Ramos (cell line): Measurements from ENCODE around the gene OGG1.

Experiments used
- in situ Hi-C: fragments of 300-500 bp; cut with MboI; formaldehyde crosslinking; loops from one replicate; pipeline ENCODE4 v1.14.3; 2022; ENCODE audit warnings: low sequenced_read_pairs; ENCODE audit not compliant: unreplicated experiment

The OGG1 gene

DNA sequence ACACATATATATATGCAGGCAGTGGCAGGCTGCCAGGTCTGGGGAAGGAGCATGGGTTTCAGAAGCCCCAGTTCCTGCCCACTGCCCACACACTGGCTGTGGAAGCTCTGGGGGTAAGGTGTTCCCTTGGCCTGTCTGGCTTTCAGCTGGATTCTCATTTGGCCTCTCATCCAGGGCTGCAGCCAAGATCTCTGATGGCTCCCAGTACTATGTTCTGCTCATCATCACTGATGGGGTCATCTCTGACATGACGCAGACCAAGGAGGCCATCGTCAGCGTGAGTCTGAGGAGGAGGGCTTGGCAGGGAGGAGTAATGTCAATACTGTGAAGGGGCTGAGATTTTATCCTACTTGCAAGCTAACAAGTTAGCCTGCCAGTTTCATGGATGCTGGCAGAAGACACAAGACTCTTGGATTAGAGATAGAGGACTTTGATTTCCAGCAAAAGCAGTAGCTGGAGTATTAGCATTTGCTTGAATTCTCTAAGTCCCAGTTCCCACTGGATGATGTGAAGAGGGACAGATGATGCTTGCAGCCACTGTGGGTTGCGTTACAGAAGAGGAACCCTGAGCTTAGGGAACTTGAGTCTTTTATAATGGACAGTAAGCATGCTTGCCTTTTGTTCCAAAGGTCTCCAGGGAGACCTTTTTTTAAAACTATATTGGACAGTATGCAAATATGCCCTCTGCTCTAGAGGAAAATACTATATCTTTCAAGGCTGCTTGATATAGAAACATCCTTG is 23.8 kb upstream of the OGG1 start:
- in situ Hi-C loops = loop anchor here (10.0 kb wide), 2 partner anchors 221 to 371 kb away; no protein-coding TSS in a partner anchor

DNA sequence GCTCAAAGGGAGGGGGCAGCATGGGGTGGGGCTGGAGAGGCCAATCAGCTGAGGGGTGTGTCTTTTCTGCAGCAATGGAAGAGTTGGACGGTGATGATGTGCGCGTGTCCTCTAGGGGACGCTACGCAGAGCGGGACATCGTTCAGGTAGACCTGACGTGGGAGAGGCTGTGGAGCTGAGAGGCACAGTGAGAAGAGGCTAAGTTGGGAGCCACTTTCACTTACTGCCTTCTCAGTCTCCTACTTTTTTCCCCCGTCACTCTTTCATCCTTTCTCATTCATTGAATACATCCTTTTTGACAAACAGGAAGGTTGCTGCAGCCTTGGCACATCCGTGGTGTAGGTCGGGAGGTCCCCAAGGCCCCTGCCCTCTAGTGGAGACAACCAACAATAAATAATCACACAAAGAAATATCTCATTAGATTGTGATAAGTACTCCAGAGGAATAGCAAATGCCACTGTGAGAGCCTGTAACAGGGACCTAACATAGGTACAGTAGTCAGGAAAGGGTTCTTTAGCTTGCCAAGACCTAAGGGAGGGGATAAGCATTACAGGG is 22.6 kb upstream of the OGG1 start:
- in situ Hi-C loops = loop anchor here (10.0 kb wide), 2 partner anchors 222 to 372 kb away; no protein-coding TSS in a partner anchor

DNA sequence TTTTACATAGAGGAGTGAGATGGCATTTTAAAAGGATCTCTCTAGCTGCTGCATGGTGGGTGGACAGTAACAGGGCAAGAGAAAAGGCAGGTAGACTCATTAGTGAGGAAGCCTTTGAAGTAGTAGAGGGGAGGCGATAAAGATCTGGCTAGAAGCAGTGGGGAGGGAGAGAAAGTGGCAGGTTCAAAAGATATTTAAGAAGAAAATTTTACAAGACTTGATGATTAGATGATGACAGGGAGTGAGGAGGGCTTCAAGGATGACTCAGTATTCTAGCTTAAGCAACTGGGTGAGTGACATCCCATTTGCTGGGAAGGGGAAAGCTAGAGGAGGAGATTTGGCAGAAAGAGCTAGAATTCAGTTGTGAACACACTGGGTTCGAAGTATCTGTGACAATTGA is 22.0 kb upstream of the OGG1 start:
- in situ Hi-C loops = loop anchor here (10.0 kb wide), 2 partner anchors 223 to 373 kb away; no protein-coding TSS in a partner anchor

DNA sequence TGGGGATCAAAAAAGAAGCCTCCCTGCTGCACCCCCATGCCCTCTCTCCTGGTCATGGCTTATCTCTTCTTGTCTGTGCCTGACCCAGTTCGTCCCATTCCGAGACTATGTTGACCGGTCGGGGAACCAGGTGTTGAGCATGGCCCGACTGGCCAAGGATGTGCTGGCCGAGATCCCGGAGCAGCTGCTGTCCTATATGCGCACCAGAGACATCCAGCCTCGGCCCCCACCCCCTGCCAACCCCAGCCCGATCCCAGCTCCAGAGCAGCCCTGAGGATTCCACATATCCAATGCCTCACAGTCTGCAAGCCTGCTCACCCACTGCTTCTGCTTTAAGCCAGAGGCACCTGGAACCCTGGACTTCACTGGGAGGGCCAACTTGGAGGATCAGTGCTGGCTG is 20.3 kb upstream of the OGG1 start:
- in situ Hi-C loops = loop anchor here (10.0 kb wide), 2 partner anchors 225 to 375 kb away; no protein-coding TSS in a partner anchor

DNA sequence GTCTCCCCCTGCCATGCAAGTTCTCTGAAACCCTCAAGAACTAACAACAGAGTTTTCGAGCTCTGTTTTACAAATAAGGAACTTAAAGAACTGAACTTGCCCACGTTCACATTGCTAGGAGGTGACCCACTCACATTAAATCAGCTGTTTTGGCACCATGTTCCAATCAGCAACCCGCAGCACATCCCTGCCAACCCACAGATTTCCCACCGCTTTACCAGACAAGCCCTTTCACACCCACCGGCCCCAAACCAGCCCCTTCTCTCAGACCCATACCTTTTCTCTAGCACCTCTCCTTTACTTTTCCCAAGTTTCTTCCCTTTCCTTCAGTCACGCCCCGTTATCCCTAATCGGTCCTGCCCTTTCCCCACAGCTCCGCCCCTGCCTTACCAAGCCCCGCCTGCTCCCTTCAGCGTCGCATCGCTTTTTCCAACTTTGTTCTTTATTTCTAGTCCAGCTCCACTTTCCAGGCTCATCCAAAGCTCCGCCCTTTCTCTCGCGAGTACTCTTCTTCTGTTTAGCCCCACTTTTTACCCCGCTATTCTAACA is 19.0 kb upstream of the OGG1 start:
- in situ Hi-C loops = no loop called here

DNA sequence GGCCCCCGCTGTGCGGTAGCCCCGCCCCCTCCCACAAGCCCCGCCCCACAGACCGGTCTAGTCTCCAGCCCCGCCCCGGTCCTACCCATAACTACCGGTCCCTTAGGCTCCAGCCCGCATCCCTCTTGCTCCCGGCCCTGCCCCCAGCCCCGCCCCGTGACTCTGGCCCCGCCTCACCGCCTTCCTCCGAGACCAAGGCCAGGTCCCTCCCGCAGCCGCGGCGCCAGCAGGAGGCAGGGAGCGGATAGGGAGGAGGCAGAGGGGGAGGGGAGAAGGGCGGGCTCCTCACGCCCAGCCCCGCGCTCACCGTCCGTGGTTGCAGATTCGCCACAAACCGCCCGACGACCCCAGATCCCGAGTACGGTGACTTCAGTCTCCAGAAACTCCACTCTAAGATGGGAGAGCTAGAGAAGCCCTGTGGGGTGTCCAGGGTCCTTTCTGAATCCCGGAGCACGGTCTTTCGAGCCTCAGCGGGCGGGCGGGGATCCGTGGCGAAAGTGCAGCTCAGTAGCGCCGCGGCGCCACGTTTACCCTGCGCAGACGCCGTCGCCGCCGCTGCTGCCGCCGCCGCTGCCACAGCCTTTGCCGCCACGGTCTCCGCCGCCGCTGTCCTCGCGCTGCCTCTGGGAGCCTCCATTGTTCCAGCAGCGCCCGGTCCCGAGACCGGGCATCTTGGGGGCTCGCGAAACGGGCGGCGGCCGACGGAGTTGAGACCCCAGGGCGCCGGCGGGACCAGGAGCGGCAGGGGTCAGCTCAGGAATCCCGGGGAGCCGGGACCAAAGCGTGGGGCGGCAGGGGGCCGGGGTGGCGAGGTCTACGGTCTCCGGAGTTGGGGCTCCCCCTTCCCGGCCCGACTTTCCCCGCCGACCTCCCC is 18.3 kb upstream of the OGG1 start, which contains the start of gene BRPF1:
BRPF1 (plus strand) TSS at position 530 of the 874 bp plus-strand sequence. CDS start 2,406 bp downstream, outside the sequence.
- in situ Hi-C loops = no loop called here

DNA sequence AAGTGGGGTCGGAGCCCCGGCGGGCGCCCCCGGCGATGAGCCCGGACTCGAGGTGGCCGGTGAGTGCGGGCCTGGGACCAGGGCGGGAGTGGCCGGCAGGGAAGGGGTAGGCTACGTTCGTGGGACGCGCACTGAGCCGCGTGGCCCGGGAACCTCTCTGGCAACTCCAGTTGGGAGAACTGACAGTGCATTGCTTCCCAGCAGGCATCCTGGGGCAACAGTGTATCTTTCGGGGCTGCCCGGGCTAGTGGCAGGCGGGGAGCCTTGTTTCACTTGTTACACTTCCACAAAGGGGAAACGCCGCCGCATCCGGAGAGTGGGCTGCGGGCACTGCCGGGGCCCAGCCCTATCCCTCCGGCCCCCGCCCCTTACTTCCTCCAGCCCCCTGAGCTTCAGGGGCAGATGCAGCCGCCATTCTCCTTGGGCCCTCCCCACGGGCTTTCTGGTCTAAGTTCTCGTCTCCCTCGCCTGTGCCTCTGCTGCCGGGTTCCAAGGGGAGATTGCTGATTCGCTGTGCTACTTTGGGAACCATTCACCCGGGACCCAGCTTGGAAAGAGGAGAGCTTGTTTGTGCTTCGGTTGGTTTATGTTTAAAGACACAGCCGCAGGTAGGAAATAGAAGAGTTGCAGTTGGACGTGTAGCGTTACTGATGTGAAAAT is 17.5 kb upstream of the OGG1 start:
- in situ Hi-C loops = no loop called here

DNA sequence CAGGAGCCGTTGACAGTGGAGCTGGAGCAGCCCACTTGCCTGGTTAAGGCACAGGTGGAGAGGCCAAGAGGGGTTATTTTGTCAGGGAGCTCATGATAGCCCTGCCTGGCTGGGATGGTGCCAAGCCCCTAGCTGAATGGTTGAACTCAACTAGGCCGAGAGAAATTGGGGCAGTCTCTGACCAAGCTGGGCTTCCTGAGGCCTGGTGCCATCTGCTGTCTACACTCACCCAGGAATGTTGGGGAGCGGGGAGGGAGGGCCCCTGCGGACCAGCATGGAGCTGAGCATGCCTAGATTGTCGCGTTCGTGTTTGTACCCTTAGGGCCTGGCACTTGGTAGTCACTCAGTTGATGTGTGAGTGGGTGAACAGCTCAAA is 17.0 kb upstream of the OGG1 start:
- in situ Hi-C loops = no loop called here

DNA sequence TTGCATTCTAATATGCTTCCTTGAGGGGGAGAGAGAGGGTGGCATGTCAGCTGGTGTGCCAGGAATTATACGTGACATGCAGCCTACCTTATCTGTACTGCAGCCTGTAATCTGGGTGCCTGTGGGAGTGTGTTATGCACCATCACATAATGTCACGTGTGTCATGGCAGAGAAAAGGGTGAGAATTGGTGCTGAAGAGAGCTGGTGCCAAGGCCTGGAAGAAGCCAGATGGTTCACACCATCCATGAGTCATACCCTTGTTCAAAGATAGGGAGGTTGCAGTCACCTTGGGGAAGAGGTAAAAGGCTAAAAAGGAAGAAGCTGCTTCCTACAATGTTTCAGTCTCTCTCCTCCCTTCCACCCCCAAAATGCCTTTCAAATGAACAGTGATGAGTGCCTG is 12.9 kb upstream of the OGG1 start:
- in situ Hi-C loops = no loop called here

DNA sequence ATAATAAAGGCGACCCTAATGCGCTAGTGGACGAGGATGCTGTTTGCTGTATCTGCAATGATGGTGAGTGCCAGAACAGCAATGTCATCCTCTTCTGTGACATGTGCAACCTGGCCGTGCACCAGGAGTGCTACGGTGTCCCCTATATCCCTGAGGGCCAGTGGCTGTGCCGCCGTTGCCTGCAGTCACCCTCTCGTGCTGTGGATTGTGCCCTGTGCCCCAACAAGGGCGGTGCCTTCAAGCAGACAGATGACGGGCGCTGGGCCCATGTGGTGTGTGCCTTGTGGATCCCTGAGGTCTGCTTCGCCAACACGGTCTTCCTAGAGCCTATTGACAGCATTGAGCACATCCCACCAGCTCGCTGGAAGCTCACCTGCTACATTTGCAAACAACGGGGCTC is 10.6 kb upstream of the OGG1 start:
- in situ Hi-C loops = no loop called here

DNA sequence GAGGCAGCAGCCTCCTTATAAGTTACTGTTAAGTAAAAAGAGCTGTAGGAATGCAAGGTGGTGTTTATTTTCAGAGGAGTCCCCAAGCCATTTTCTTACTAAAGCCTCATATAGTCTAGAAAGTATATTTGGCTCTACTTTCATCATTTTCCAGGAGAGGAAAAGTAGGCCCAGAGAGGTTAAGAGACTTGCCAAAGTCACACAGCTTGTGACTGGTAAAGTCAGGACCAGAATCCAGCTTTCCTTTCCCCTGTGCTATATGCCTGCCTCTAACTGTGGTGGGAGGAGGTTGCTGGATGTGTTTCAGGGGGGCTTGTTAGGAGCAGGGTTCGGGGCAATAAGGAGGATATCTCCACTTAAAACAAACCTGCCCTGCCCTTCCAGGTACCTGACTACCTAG is 7.2 kb upstream of the OGG1 start:
- in situ Hi-C loops = no loop called here

DNA sequence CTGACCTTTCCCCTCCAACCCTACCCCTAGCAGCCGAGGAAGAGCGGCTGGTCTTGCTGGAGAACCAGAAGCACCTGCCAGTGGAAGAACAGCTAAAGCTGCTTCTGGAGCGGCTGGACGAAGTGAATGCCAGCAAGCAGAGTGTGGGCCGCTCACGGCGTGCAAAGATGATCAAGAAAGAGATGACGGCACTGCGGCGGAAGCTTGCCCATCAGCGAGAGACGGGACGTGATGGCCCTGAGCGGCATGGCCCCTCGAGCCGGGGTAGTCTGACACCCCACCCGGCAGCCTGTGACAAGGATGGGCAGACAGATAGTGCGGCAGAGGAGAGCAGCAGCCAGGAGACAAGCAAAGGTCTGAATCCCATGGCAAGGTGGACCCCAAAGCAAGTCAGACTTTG is 6.2 kb upstream of the OGG1 start:
- in situ Hi-C loops = no loop called here

DNA sequence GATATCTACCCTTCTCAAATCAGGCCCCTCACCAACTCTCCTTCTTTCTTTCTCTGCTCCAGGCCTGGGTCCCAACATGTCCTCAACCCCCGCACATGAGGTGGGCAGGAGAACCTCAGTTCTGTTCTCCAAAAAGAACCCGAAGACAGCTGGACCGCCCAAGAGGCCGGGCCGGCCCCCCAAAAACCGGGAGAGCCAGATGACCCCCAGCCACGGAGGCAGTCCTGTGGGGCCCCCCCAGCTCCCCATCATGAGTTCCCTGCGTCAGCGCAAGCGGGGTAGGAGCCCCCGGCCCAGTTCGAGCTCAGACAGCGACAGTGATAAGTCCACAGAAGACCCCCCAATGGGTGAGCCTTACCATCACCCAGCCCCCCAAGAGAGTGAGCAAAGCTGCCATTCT is 5.6 kb upstream of the OGG1 start:
- in situ Hi-C loops = no loop called here

DNA sequence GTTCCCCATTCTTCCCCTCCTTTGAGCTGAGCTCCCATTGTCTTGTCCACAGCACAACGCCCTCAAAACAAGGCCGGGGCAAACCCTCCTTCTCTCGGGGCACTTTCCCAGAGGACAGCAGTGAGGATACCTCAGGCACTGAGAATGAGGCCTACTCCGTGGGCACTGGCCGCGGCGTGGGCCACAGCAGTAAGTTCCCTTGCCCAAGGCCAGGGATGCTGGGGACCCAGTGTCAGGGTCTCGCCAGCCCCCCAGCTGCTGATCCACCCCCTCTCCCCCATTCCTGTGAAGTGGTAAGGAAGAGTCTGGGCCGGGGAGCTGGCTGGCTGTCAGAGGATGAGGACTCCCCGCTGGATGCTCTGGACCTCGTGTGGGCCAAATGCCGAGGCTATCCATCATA is 4.2 kb upstream of the OGG1 start:
- in situ Hi-C loops = no loop called here

DNA sequence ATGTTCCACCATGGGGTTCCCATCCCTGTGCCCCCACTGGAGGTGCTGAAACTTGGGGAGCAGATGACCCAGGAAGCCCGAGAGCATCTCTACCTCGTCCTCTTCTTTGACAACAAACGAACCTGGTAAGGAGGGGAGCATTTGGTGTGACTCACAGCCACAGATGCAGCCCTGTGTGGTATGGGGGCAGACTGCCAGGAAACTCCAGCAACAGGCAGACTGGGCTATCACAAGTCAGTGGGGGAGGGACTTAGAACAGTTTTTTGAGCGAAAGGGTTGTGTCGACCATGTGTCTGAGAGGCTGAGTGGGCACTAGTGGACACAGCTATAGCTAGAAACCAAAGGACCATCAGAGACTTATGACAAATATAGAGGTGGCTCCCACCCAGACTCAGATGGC is 3.4 kb upstream of the OGG1 start:
- in situ Hi-C loops = no loop called here

DNA sequence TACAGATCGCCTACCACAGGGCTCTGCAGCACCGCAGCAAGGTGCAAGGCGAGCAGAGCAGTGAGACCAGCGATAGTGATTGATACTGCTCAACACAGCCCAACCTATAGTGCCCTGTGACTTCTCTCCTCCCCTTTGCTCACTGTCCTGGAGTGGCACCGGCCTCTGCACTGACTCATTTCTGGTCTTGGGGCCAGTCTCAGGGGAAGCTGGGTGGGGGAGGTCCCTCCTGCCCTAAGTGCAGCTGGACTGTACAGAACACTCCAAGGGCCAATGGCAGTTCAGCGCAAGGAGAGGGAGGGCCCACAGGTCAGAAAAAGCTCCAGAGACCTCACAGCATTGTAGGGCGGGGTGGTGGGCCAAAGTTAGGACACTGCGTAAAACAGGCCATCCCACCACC is 2.5 kb upstream of the OGG1 start:
- in situ Hi-C loops = no loop called here

DNA sequence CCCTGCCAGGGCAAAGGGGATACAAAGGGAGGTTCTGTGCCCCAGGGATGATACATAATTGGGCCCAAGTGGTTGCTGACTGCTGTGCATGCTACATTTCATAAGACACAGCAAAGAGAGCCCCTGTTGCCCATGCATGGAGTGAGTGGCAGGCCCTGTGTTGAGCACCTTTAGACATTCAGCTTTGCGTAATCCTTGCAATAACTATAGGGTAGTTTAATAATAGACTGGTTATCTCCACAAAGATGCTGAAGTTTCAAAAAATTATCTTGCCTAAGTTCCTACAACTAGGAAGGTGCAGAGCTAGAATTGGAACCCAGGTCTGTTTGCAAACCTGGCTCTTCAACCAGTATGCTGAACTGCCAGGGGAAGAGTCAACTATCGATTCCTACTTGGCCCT is 1.7 kb upstream of the OGG1 start:
- in situ Hi-C loops = no loop called here

DNA sequence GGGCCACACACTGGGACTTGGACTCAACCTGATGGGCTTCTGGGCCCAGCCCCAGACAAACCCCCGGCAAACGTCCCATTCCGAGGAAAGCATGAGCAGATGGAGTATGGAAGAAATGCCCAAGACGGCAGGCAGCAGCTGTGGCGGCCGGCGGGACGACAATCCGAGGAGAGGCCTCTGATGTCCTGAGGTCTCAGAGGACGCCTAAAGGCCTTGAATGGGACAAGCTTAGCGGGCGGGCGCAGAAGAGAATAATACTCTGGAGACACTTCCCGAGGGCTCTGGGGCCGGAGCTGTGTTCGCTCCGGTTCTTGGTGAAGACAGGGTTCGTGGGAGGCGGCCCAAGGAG is 482 bp upstream of the OGG1 start:
- in situ Hi-C loops = no loop called here

DNA sequence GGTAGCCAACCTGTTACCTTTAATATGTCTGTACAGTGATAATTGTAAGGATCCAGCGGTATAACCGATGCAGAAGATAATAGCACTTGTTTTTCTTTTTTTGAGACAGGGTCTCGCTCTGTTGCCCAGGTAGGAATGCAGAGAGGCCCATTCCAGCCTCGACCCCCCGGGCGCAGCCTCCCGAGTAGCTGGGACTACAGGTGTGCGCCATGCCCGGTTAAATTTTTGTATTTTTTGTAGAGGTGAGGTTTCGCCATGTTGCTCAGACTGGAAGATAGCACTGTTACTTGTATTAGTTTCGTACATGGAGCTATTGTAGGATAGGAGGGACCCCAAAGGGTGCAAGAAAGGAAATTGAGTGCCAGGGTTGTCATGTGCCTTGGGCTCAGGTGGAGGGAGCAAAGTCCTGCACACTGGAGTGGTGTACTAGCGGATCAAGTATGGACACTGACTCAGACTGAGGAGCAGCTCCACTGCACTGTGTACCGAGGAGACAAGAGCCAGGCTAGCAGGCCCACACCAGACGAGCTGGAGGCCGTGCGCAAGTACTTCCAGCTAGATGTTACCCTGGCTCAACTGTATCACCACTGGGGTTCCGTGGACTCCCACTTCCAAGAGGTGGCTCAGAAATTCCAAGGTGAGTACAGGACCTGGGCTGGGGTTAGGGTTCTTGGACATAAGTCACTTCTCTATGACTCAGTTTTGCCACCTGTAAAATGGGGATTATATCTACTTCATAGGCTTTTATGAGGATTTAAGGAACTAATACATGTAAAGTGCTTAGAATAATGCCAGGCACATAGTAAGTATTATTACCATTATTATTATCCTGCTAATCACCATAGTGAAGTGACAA is 1.0 kb downstream of the OGG1 start:
- in situ Hi-C loops = no loop called here
